ENCODE data around the gene MRPL41.
"Not testable (repeated sequence)": the region's sequence is repeated elsewhere in the genome, so short reads cannot be mapped to it uniquely, and the experiment has no call there.

MRPL41 gene

GRCh38 chr9:137588311-137588710 lies 36.6 kb downstream of the MRPL41 start:
- FAIRE-seq = no peak

- FAIRE-seq = no peak
Observed at GRCh38 chr9:137588891-137589290, 37.2 kb downstream of the MRPL41 start.

- FAIRE-seq = no peak
Observed at GRCh38 chr9:137589441-137590122, 37.9 kb downstream of the MRPL41 start.

GRCh38 chr9:137590123-137590468 lies 38.4 kb downstream of the MRPL41 start:
- FAIRE-seq = no peak

- no peak for FAIRE-seq
Observed at GRCh38 chr9:137590469-137591383, 39.0 kb downstream of the MRPL41 start, which contains the start of gene ZMYND19. TSS of gene ZMYND19 (minus strand) at chr9:137590512. CDS start at chr9:137590263, 249 bp downstream.

GRCh38 chr9:137592767-137593166 lies 41.1 kb downstream of the MRPL41 start:
- FAIRE-seq = no peak

- FAIRE-seq = no peak
Observed at GRCh38 chr9:137593176-137593575, 41.5 kb downstream of the MRPL41 start.

- not testable (repeated sequence) for FAIRE-seq
Observed at GRCh38 chr9:137596577-137596976, 44.9 kb downstream of the MRPL41 start.

GRCh38 chr9:137598943-137599342 lies 47.3 kb downstream of the MRPL41 start:
- no peak for FAIRE-seq

All from TTC549 (cell line).